B cell (primary cell): ENCODE results near the gene ADGRB2.

ENCODE experiments used
- CTCF ChIP-seq: fragments of 200-600 bp; IDR thresholded peaks from one replicate; pipeline ENCODE4 v1.8.0; 2022; ENCODE audit warnings: antibody characterized with exemption, mild to moderate bottlenecking
- EZH2 ChIP-seq: IDR thresholded peaks from 2 replicates; pipeline ENCODE4 v1.6.1; 2012; ENCODE audit warnings: borderline replicate concordance, low read depth, mild to moderate bottlenecking, moderate library complexity, low read length; ENCODE audit not compliant: insufficient read depth, poor library complexity, severe bottlenecking

GRCh38 chr1:31776032-31776431 is 11.9 kb upstream of the ADGRB2 start:
- TF ChIP-seq CTCF (no peak), EZH2 (no peak)
